ENCODE measurements around the gene HRH1.
A peak's percentile ranks its signal among the peaks of the same experiment; 100 is the strongest.
"Not testable (repeated sequence)": the region's sequence is repeated elsewhere in the genome, so short reads cannot be mapped to it uniquely, and the experiment has no call there.

Gene HRH1

DNA sequence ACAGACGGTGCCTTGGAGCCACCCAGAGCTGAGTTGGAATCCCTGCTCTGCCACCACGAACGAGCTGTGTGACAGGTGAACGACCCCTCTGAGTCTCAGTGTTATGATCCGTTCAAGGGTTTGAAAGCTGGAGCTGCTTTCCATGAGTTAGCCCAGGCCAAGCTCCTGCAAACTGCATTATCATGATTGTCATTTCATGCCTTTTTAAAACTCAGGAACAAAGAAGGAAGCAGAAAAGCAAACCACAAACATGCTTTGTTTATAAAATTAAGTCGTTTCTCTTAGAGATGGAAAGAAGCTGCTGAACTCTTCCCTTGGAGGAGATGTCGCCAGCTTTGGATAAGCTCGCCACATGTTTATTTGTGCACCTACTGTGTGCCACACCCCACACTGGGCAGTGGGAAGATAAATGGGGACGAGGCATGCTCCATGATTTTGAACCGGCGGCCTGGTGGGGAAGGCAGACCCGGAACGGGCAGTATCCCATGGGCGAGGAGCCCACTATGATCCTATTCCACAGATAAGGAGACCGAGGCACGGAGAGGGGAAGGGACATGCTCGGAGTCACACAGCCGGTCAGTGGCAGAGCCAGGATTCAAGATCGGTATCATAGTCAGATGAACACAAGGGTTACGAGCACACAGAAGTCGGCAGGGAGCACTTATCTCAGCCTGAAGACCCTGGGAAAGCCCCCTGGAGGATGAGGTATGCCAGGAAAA lies 15.9 kb downstream of the HRH1 start:
- no peak for DNase-seq (ENCODE audit: low read depth in 2 of 2)

DNA sequence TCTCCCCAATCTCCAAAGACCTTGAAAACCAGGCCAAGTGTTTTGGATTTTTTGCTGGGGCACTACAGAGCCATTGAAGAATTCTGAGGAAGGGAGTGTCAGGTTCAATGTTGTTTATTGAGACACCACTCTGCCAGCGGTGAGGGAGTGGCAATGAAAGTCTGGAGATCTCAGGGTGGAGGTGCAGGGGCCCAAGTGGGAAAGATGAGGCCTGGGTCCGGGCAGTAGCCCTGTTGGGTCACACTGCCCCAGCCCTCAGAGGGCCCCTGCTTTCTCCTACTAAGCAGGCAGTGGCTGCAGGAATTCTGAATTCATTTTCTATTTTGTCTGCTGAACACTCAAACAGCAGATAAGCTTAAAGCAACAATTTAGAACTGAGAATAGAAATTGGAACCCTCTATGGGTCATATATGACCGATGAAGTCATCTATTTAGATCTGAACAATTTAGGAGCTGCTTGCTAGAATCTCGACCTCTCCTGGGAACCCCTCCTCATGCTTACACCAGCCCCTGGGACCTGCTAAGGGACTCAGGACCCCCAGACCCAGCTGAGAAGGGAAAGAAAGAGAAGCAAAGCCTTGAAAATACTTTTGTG lies 17.9 kb downstream of the HRH1 start:
- no peak for DNase-seq (ENCODE audit: low read depth in 2 of 2)

DNA sequence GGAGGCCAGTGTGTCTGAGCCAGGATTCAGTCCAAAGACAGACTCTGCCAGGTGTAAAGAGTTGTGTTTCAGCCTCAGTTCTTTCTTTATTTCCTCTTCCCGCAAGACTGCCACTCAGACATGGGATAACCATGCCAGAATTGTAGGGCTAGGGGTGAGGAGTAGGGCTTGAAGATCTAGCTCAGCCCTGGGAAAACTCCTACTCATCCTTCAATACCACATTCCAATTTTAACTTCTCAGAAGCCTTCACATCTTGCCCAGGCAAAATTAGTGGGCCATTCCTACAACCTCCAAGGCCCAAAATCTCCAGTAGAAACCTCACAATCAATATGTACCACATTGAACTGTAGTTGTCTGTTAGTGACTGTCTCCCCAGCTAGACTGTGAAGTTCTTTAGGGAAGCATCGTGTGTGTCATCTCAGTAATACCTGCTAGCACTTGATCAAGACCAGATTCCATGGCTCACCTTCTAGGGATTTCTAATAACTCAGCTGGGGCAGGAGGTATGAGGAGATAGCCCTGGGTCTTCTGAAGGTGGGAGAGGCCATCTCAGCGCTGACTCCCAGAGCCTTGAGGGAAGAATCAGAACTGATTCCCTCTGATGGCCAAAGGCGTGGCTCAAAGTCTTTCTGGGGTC lies 19.7 kb downstream of the HRH1 start:
- no peak for DNase-seq (ENCODE audit: low read depth in 2 of 2)

DNA sequence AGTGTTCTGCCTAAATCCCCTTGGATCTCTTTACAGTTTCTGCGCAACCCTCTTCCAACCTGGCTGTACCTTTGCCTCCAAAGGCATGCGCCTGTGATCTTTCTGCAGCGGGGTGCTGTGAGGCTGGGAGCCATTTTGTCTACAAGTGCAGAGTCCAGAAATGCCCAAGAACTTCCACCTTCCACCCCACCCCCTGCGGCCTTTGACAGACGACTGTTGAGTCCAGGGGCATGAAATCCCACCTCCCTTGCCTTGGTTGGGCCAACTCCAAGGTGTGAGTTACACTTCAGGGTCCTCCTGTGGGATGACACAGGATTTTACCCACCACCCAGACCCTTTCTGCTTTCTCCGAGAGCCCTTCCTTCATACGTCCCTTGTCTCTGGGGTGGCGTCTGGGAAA lies 24.1 kb downstream of the HRH1 start:
- DNase-seq (ENCODE audit: low read depth in 2 of 2): no peak

DNA sequence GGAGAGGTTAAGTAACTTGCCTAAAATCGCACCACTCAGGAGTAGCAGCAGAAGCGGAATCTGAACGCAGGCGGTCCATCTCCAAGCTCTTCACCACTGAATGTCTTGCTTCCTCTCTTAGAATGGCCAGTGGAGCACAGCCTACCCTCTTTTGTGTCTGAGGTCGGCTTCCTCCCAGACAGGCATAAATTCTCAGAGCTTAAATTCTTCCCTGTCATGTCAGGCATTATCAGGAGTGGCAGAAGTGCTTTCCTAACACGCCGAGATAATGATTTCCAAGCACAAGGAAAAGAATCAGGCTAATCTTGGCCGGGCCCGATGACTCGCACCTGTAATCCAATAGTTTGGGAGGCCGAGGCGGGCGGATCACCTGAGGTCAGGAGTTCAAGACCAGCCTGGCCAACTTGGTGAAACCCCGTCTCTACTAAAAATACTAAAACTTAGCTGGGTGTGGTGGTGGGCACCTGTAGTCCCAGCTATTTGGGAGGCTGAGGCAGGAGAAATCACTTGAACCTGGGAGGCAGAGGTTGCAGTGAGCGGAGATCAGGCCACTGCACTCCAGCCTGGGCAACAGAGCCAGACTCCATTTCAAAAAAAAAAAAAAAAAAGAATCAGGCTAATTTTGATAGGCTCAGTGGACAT lies 30.2 kb downstream of the HRH1 start:
- DNase-seq (ENCODE audit: low read depth in 2 of 2): not testable (repeated sequence)

GRCh38 chr3:11185144-11185543 lies 30.9 kb downstream of the HRH1 start:
- DNase-seq (ENCODE audit: low read depth in 2 of 2): no peak

DNA sequence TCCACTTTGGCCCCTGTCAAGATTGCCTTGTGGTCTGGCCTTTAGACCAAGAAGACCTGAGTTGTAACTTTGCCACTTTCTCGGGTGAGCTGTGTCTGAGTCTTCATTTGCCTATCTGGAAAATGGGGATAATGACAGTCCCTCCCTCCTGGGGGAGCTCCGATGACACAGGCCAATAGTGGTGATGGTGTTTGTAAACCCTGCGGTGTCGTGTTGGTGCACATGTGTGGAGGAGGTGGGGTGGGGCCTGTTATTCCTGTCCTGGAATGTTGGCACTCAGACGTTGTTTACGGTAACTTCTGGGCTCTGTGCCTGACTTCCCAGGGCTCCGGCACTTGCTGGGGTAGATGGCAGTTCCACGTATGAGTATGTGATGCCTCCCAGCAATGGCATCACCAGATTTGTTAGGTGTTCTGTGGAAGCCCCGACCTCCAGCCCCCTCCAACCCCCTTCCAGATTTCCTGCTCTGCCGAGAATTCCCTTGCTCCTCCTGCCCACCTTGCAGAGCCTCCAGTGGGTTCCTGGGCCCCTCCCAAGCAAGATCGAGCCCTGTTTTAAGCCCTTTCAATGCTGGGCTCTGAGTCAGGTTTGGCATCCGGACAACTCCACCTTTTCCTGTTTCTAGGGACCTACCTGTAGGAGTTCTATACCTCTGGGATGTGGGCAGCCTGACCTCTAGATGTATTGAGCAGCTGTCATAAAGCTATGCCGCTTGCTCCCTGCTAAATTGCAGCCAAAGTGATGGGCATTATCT lies 31.4 kb downstream of the HRH1 start:
- DNase-seq (ENCODE audit: low read depth in 2 of 2): no peak

- no peak for DNase-seq (ENCODE audit: low read depth in 2 of 2)
These were observed 32.0 kb downstream of the HRH1 start for GRCh38 chr3:11186318-11186692.

GRCh38 chr3:11186771-11187191 lies 32.5 kb downstream of the HRH1 start:
- no peak for DNase-seq (ENCODE audit: low read depth in 2 of 2)

GRCh38 chr3:11187681-11188080 lies 33.4 kb downstream of the HRH1 start:
- DNase-seq (ENCODE audit: low read depth in 2 of 2): no peak

- no peak for DNase-seq (ENCODE audit: low read depth in 2 of 2)
These were observed 33.9 kb downstream of the HRH1 start for GRCh38 chr3:11188231-11188630.

DNA sequence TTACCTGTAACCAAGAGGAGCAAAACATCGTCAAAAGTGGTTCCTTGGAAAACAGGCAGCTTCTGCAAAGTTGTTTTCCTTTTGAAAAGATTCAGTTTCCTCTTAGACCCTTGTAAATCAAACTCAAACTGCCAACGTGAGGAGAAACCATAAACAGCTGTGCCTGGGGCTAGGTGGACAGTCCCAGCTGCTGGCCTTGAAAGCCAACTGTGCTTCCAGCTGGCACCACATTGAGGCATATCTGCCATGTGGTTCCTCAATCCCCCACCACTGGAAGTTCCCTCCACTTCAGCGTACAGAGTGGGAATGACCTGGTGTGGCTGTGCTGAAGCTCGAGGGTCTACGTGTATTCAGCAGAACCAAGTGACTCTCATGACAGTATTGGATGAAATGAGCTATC lies 40.9 kb downstream of the HRH1 start:
- DNase-seq (ENCODE audit: low read depth in 2 of 2): no peak

DNA sequence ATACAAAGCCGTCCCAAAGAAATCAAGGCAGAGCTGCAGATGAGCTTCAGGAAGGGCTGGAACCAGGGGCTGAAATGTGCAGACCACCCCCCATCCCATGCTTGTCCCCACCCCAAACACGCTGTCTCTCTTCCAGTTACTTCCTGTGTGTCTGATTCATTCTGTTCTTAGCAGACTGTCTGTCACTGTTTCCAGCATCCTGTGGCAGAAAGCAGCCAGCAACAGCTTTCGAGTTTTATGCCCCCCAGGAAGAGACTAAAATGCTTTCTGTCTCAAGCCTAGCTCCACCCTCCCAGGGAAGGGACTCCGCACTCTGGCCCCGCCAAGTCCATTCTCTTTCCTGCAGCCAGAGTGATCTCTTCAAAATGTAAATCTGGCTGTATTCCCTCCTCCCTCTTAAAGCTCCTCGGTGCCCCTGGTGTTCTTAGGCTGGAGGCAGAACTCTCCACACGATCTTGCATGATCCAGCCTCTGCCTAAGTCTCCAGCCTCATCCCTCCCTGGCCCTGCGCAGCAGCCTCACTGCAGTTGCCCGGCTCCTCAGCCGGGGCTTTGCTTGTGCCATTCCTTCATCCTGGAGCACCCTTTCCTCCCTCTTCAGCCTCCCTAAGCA lies 41.5 kb downstream of the HRH1 start:
- DNase-seq (ENCODE audit: low read depth in 2 of 2): peak in 1 of 2 donors; percentile 19

- no peak for DNase-seq (ENCODE audit: low read depth in 2 of 2)
These were observed 43.2 kb downstream of the HRH1 start for GRCh38 chr3:11197484-11197883.

GRCh38 chr3:11198070-11198469 lies 43.8 kb downstream of the HRH1 start:
- DNase-seq (ENCODE audit: low read depth in 2 of 2): no peak

- DNase-seq (ENCODE audit: low read depth in 2 of 2): no peak
These were observed 44.2 kb downstream of the HRH1 start for GRCh38 chr3:11198495-11198894.

GRCh38 chr3:11199902-11200845 lies 45.9 kb downstream of the HRH1 start:
- no peak for DNase-seq (ENCODE audit: low read depth in 2 of 2)

GRCh38 chr3:11201251-11202019 lies 47.1 kb downstream of the HRH1 start:
- no peak for DNase-seq (ENCODE audit: low read depth in 2 of 2)

DNA sequence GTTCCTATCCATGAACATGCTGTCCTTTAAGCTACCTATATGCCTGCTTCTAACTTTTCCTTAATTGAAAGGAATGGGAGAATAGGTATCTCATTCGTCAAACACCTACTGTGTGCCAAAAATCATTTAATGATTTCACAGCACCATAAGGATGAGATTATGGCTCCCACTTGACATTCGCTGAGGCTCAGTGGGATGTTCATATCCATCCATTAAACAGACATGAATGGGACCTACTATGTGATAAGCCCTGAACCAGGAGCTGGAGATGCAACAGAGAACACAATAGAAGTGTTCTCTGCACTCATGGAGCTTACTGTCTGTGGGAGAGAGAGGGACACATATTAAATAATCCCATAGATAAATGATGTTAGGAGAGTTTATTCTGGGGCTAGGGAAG lies 49.7 kb downstream of the HRH1 start:
- DNase-seq (ENCODE audit: low read depth in 2 of 2): no peak

Data from stimulated activated CD4-positive, alpha-beta T cell treated with anti-CD3 and anti-CD28 coated beads, Interleukin-15, amount 100 ng/mL, for 48 hours (primary cell).